A549 (cell line): Measurements from ENCODE around the gene RYR1.

Source experiments
- CHD2 ChIP-seq: fragments of 150-350 bp; IDR thresholded peaks from 2 replicates; pipeline ENCODE4 v1.6.1; 2014; ENCODE audit warnings: low read length; ENCODE audit not compliant: partially characterized antibody
- EP300 ChIP-seq, 2 experiments: fragments of >200 bp; sonication (Bioruptor Twin); formaldehyde crosslinking; IDR thresholded peaks; 2 replicates in 1 of 2; 3 replicates in 1 of 2; pipeline ENCODE4 v1.6.1; 2016 to 2017
- JUNB ChIP-seq: fragments of >200 bp; sonication (Bioruptor Twin); formaldehyde crosslinking; IDR thresholded peaks from 2 replicates; pipeline ENCODE4 v1.6.1; 2016
- MAFK ChIP-seq: fragments of 450-650 bp; IDR thresholded peaks from 2 replicates; pipeline ENCODE4 v1.6.1; 2014; ENCODE audit not compliant: partially characterized antibody
- POLR2A ChIP-seq: IDR thresholded peaks from 2 replicates; pipeline ENCODE4 v1.6.1; 2012; ENCODE audit warnings: mild to moderate bottlenecking, low read length
- RCOR1 ChIP-seq: fragments of 150-350 bp; IDR thresholded peaks from 2 replicates; pipeline ENCODE4 v1.6.1; 2014; ENCODE audit warnings: antibody characterized with exemption, low read length, low read depth
- TF ChIP-seq, protein P1 (sequence below): fragments of >200 bp; sonication (Bioruptor Twin); formaldehyde crosslinking; IDR thresholded peaks from 3 replicates; pipeline ENCODE4 v1.6.1; 2016
- TF ChIP-seq, protein P2 (sequence below): fragments of >200 bp; sonication (Bioruptor Twin); formaldehyde crosslinking; IDR thresholded peaks from 3 replicates; pipeline ENCODE4 v1.5.1; 2016

DNA sequence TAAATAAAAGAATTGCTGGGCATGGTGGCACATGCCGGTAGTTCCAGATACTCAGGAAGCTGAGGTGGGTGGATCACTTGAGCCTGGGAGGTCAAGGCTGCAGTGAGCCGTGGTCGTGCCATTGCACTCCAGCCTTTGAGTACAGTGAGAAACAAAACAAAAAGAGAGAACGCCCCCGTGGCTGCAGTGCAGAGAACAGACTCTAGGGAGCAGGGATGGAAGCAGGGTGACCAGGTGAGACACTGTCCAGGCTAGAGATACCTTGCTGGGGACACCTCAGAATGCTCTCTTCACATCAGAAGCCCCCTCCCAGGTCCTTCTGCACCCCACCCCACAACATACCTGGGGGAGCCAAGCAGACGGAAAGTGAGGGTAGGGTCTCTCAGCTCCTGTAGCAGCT, 159.4 kb downstream of the RYR1 start:
- TF ChIP-seq JUNB (no peak), EP300 (IDR thresholded peaks at IDR 0.05) (no peak), POLR2A (no peak), RCOR1 (no peak), CHD2 (no peak), MAFK (no peak)
- TF ChIP-seq, protein P1, sequence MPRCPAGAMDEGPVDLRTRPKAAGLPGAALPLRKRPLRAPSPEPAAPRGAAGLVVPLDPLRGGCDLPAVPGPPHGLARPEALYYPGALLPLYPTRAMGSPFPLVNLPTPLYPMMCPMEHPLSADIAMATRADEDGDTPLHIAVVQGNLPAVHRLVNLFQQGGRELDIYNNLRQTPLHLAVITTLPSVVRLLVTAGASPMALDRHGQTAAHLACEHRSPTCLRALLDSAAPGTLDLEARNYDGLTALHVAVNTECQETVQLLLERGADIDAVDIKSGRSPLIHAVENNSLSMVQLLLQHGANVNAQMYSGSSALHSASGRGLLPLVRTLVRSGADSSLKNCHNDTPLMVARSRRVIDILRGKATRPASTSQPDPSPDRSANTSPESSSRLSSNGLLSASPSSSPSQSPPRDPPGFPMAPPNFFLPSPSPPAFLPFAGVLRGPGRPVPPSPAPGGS, result no peak
- TF ChIP-seq, protein P2, sequence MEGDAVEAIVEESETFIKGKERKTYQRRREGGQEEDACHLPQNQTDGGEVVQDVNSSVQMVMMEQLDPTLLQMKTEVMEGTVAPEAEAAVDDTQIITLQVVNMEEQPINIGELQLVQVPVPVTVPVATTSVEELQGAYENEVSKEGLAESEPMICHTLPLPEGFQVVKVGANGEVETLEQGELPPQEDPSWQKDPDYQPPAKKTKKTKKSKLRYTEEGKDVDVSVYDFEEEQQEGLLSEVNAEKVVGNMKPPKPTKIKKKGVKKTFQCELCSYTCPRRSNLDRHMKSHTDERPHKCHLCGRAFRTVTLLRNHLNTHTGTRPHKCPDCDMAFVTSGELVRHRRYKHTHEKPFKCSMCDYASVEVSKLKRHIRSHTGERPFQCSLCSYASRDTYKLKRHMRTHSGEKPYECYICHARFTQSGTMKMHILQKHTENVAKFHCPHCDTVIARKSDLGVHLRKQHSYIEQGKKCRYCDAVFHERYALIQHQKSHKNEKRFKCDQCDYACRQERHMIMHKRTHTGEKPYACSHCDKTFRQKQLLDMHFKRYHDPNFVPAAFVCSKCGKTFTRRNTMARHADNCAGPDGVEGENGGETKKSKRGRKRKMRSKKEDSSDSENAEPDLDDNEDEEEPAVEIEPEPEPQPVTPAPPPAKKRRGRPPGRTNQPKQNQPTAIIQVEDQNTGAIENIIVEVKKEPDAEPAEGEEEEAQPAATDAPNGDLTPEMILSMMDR, result no peak
